Lung (tissue), 12 donors: ENCODE results near the gene ARHGAP15. TPM values are rescaled to one million over a fixed set of nuclear protein-coding genes. Genes with fewer than 3 reads are reported as not detected.

Experiments
- ATAC-seq: fragments of 200-7000 bp; cut with Tn5 transposase; one replicate; pipeline ENCODE4 v1.9.1; 2020; ENCODE audit warnings: moderate number of reproducible peaks; ENCODE audit not compliant: insufficient read depth, low FRiP score
- DNase-seq, 3 donors: peaks; one replicate each; pipeline ENCODE4 v3.0.0-alpha.2; 2013 to 2017
- H3K27ac ChIP-seq, 2 donors: one replicate each; pipeline ENCODE4 v1.5.1; 2013; ENCODE audit warnings: mild to moderate bottlenecking in 2 of 2, moderate library complexity in 2 of 2, control low read depth in 1 of 2, inconsistent platforms in 1 of 2, low read depth in 1 of 2, low read length in 1 of 2
- H3K27me3 ChIP-seq, 3 donors: one replicate each; pipeline ENCODE4 v1.5.1; 2013; ENCODE audit warnings: low read length in 2 of 3; ENCODE audit not compliant: control insufficient read depth in 3 of 3, insufficient read depth in 3 of 3
- H3K36me3 ChIP-seq, 4 donors: one replicate each; pipeline ENCODE4 v1.5.1; 2013; ENCODE audit warnings: low read length in 4 of 4, mild to moderate bottlenecking in 1 of 4, moderate library complexity in 1 of 4; ENCODE audit not compliant: control insufficient read depth in 4 of 4, insufficient read depth in 4 of 4
- H3K4me1 ChIP-seq, 5 donors: one replicate each; pipeline ENCODE4 v1.5.1; 2013; ENCODE audit warnings: low read length in 5 of 5, mild to moderate bottlenecking in 2 of 5, moderate library complexity in 1 of 5; ENCODE audit not compliant: control insufficient read depth in 5 of 5, insufficient read depth in 5 of 5
- H3K4me3 ChIP-seq: one replicate; pipeline ENCODE4 v1.5.1; 2013; ENCODE audit warnings: mild to moderate bottlenecking, control low read depth, moderate library complexity
- H3K9ac ChIP-seq, 2 donors: one replicate each; pipeline ENCODE4 v1.5.1; 2013; ENCODE audit warnings: low read length in 2 of 2, control low read depth in 1 of 2; ENCODE audit not compliant: insufficient read depth in 1 of 2
- H3K9me3 ChIP-seq, 4 donors: one replicate each; pipeline ENCODE4 v1.5.1; 2013; ENCODE audit warnings: low read length in 3 of 4, mild to moderate bottlenecking in 1 of 4, moderate library complexity in 1 of 4; ENCODE audit not compliant: control insufficient read depth in 4 of 4, insufficient read depth in 3 of 4
- CTCF ChIP-seq: IDR thresholded peaks from 2 replicates; pipeline ENCODE4 v1.5.1; 2012; ENCODE audit warnings: mild to moderate bottlenecking; ENCODE audit errors: control extremely low read depth, extremely low read depth
- WGBS, 2 donors: extraction: QIAGEN DNeasy Blood & Tissue Kit; methylation state at CpG; one replicate each; pipeline ENCODE4 v1.1.7; 2013; 5-methylcytosine and 5-hydroxymethylcytosine counted together
- polyA plus RNA-seq, 2 donors: library from polyadenylated mRNA; stranded (reverse); fragments of 200-250 nt; gene quantifications; one replicate each; pipeline ENCODE4 v1.2.1, GENCODE V29; 2013
- total RNA-seq, 2 donors: library from RNA; depleted of rRNA in 1 of 2; stranded (reverse); fragments of >200 nt in 1 of 2; gene quantifications; one replicate each; pipeline ENCODE4 v1.2.1, GENCODE V29; 2014 to 2021
- donor health status: control.
- donor health status: control.
- donor health status: Bipolar disorder and iron deficiency.
- donor health status: healthy.
- donor health status: DM: yes; HTN: yes; CAD: no.

The ARHGAP15 gene
- total and polyA plus RNA-seq, 4 donors = 5.9 to 74.3 (median 13.2) TPM

- 90 to 93% methylated on average over 2 of the region's 2 CpGs for WGBS, 2 donors
- Histone ChIP-seq H3K27me3 (no peaks in the 10 kb centered on the region), H3K27ac (no peak overlapping the region), H3K9me3 (no peaks in the 10 kb centered on the region), H3K4me1 (peaks cover 0 to 18% (median 3%) of the 10 kb centered on the region in 5 donors), H3K4me3 (no peak overlapping the region), H3K9ac (no peak overlapping the region), H3K36me3 (no peaks in the 10 kb centered on the region)
- DNase-seq (no peak), ATAC-seq (no peak)
- no peak for TF ChIP-seq CTCF
Measured at GRCh38 chr2:143577489-143577888, 448.3 kb downstream of the ARHGAP15 start.

- no peaks in the 10 kb centered on the region for H3K36me3 ChIP-seq
- H3K27me3 ChIP-seq = no peaks in the 10 kb centered on the region
- WGBS, 2 donors = 86 to 89% methylated on average over 4 of the region's 4 CpGs
- TF ChIP-seq CTCF = no peak
- DNase-seq = no peak
- H3K4me1 ChIP-seq = peaks cover 0 to 30% (median 7%) of the 10 kb centered on the region in 5 donors
- no peaks in the 10 kb centered on the region for H3K9me3 ChIP-seq
- H3K4me3 ChIP-seq = no peak overlapping the region
- ATAC-seq = no peak
- H3K27ac ChIP-seq = no peak overlapping the region
- no peak overlapping the region for H3K9ac ChIP-seq
Measured at GRCh38 chr2:143579456-143579855, 450.2 kb downstream of the ARHGAP15 start.

- Histone ChIP-seq H3K4me1 (peaks cover 0 to 30% (median 7%) of the 10 kb centered on the region in 5 donors), H3K27me3 (no peaks in the 10 kb centered on the region), H3K9me3 (no peaks in the 10 kb centered on the region), H3K4me3 (no peak overlapping the region), H3K36me3 (no peaks in the 10 kb centered on the region), H3K27ac (no peak overlapping the region), H3K9ac (no peak overlapping the region)
- DNase-seq = no peak
- no peak for ATAC-seq
- TF ChIP-seq CTCF = no peak
- 78 to 84% methylated on average over 2 of the region's 2 CpGs for WGBS, 2 donors
Measured at GRCh38 chr2:143581134-143581533, 451.9 kb downstream of the ARHGAP15 start.

- H3K9ac ChIP-seq = peak overlapping the region in 1 of 2 donors; percentile 2
- no peak overlapping the region for H3K4me3 ChIP-seq
- DNase-seq (peak; percentile 61 to 93 (median 92)), ATAC-seq (no peak)
- no peaks in the 10 kb centered on the region for H3K36me3 ChIP-seq
- no peaks in the 10 kb centered on the region for H3K27me3 ChIP-seq
- H3K9me3 ChIP-seq = peaks cover 0 to 2% (median 0%) of the 10 kb centered on the region in 4 donors
- 40 to 67% methylated on average over 5 of the region's 5 CpGs for WGBS, 2 donors
- H3K4me1 ChIP-seq = peaks cover 0 to 30% (median 7%) of the 10 kb centered on the region in 5 donors
- no peak for TF ChIP-seq CTCF
- H3K27ac ChIP-seq = no peak overlapping the region
Measured at GRCh38 chr2:143582046-143582747, 453.0 kb downstream of the ARHGAP15 start.
